COLO829 (cell line): ENCODE results near the gene KIF5B.
"Not testable (repeated sequence)": the region's sequence is repeated elsewhere in the genome, so short reads cannot be mapped to it uniquely, and the experiment has no call there.

Experiments used
- DNase-seq: peaks from one replicate; pipeline ENCODE4 v3.0.0; 2012; ENCODE audit warnings: low spot score

KIF5B gene

GRCh38 chr10:32056136-32057035 lies at the start of gene KIF5B:
KIF5B (minus strand) TSS chr10:32056425; CDS start chr10:32055973, 452 bp downstream.
- peak; percentile 83 for DNase-seq

GRCh38 chr10:32105782-32106382 lies 49.7 kb upstream of the KIF5B start:
- no peak for DNase-seq

- peak; percentile 56 for DNase-seq
These were observed 48.6 kb upstream of the KIF5B start for GRCh38 chr10:32104622-32105509.

- DNase-seq, result no peak
These were observed 48.0 kb upstream of the KIF5B start for GRCh38 chr10:32104181-32104580.

GRCh38 chr10:32103721-32104120 lies 47.5 kb upstream of the KIF5B start:
- DNase-seq, result no peak

- DNase-seq, result not testable (repeated sequence)
These were observed 42.5 kb upstream of the KIF5B start for GRCh38 chr10:32098566-32099259.

- DNase-seq, result no peak
These were observed 39.0 kb upstream of the KIF5B start for GRCh38 chr10:32095116-32095733.

GRCh38 chr10:32093650-32094049 lies 37.4 kb upstream of the KIF5B start:
- no peak for DNase-seq

- DNase-seq, result no peak
These were observed 34.8 kb upstream of the KIF5B start for GRCh38 chr10:32091046-32091445.

- no peak for DNase-seq
These were observed 28.1 kb upstream of the KIF5B start for GRCh38 chr10:32084185-32084851.

- peak; percentile 71 for DNase-seq
These were observed 21.8 kb upstream of the KIF5B start for GRCh38 chr10:32077896-32078485.

GRCh38 chr10:32073659-32074058 lies 17.4 kb upstream of the KIF5B start:
- DNase-seq, result no peak

- DNase-seq, result no peak
These were observed 16.9 kb upstream of the KIF5B start for GRCh38 chr10:32073128-32073527.

GRCh38 chr10:32072025-32072800 lies 16.0 kb upstream of the KIF5B start:
- DNase-seq, result no peak

- no peak for DNase-seq
These were observed 14.4 kb upstream of the KIF5B start for GRCh38 chr10:32070645-32071044.

- DNase-seq, result no peak
These were observed 12.3 kb upstream of the KIF5B start for GRCh38 chr10:32068569-32068968.

GRCh38 chr10:32067931-32068330 lies 11.7 kb upstream of the KIF5B start:
- DNase-seq, result not testable (repeated sequence)

GRCh38 chr10:32065856-32066255 lies 9.6 kb upstream of the KIF5B start:
- DNase-seq, result no peak

GRCh38 chr10:32061440-32061839 lies 5.2 kb upstream of the KIF5B start:
- DNase-seq, result no peak

- DNase-seq, result no peak
These were observed 4.1 kb upstream of the KIF5B start for GRCh38 chr10:32060347-32060746.
